HEK293 (cell line): Measurements from ENCODE around the gene RAB6A.
A peak's percentile ranks its signal among the peaks of the same experiment; 100 is the strongest.

Experiments used
- ATF2 ChIP-seq: fragments of 450-650 bp; formaldehyde crosslinking; IDR thresholded peaks from 2 replicates; pipeline ENCODE4 v1.5.1; 2016; ENCODE audit warnings: missing biosample characterization, missing genetic modification characterization, low read depth
- FEZF1 ChIP-seq: fragments of 450-650 bp; formaldehyde crosslinking; IDR thresholded peaks from 2 replicates; pipeline ENCODE4 v1.5.1; 2016; ENCODE audit warnings: missing biosample characterization, missing genetic modification characterization
- GLI2 ChIP-seq: fragments of 450-650 bp; formaldehyde crosslinking; IDR thresholded peaks from 2 replicates; pipeline ENCODE4; 2017; ENCODE audit warnings: missing biosample characterization, missing genetic modification characterization, low read depth, borderline replicate concordance
- KLF8 ChIP-seq: fragments of 450-650 bp; formaldehyde crosslinking; IDR thresholded peaks from 2 replicates; pipeline ENCODE4 v1.5.1; 2016; ENCODE audit warnings: missing biosample characterization, missing genetic modification characterization
- KLF9 ChIP-seq: fragments of 450-650 bp; formaldehyde crosslinking; IDR thresholded peaks from 2 replicates; pipeline ENCODE4 v1.5.1; 2016; ENCODE audit warnings: missing biosample characterization, missing genetic modification characterization, low read depth
- PRDM4 ChIP-seq: fragments of 450-650 bp; formaldehyde crosslinking; IDR thresholded peaks from 2 replicates; pipeline ENCODE4 v1.5.1; 2017; ENCODE audit warnings: missing biosample characterization, missing genetic modification characterization
- SP2 ChIP-seq: fragments of 450-650 bp; formaldehyde crosslinking; IDR thresholded peaks from 2 replicates; pipeline ENCODE4 v1.5.1; 2016; ENCODE audit warnings: missing biosample characterization, missing genetic modification characterization
- TRIM28 ChIP-seq: IDR thresholded peaks from 2 replicates; pipeline ENCODE4 v1.6.1; 2011; ENCODE audit warnings: low read length, control low read depth, borderline replicate concordance
- YY1 ChIP-seq: fragments of 450-650 bp; formaldehyde crosslinking; IDR thresholded peaks from 2 replicates; pipeline ENCODE4 v1.5.1; 2018; ENCODE audit warnings: missing biosample characterization, missing genetic modification characterization
- ZEB2 ChIP-seq: fragments of 450-650 bp; formaldehyde crosslinking; IDR thresholded peaks from 2 replicates; pipeline ENCODE4 v1.5.1; 2016; ENCODE audit warnings: missing biosample characterization, missing genetic modification characterization
- ZFHX2 ChIP-seq: fragments of 450-650 bp; formaldehyde crosslinking; conservative IDR thresholded peaks from 2 replicates; pipeline ENCODE4 v1.5.1; 2016; ENCODE audit warnings: missing biosample characterization, missing genetic modification characterization
- ZIC2 ChIP-seq: fragments of 450-650 bp; formaldehyde crosslinking; IDR thresholded peaks from 2 replicates; pipeline ENCODE4 v1.5.1; 2016; ENCODE audit warnings: missing biosample characterization, missing genetic modification characterization
- ZNF10 ChIP-seq: fragments of 450-650 bp; formaldehyde crosslinking; IDR thresholded peaks from 2 replicates; pipeline ENCODE4 v1.5.1; 2017; ENCODE audit warnings: missing biosample characterization, missing genetic modification characterization
- ZNF133 ChIP-seq: fragments of 450-650 bp; formaldehyde crosslinking; IDR thresholded peaks from 2 replicates; pipeline ENCODE4 v1.5.1; 2016; ENCODE audit warnings: missing biosample characterization, missing genetic modification characterization
- ZNF138 ChIP-seq: fragments of 450-650 bp; formaldehyde crosslinking; IDR thresholded peaks from 2 replicates; pipeline ENCODE4 v1.5.1; 2016; ENCODE audit warnings: missing biosample characterization, missing genetic modification characterization, borderline replicate concordance
- ZNF140 ChIP-seq: fragments of 450-650 bp; formaldehyde crosslinking; IDR thresholded peaks from 2 replicates; pipeline ENCODE4 v1.5.1; 2016; ENCODE audit warnings: missing biosample characterization, missing genetic modification characterization
- ZNF169 ChIP-seq: fragments of 450-650 bp; formaldehyde crosslinking; IDR thresholded peaks from 2 replicates; pipeline ENCODE4 v1.5.1; 2016; ENCODE audit warnings: missing biosample characterization, missing genetic modification characterization
- ZNF24 ChIP-seq: fragments of 450-650 bp; formaldehyde crosslinking; IDR thresholded peaks from 2 replicates; pipeline ENCODE4 v1.5.1; 2016; ENCODE audit warnings: missing biosample characterization, missing genetic modification characterization
- ZNF266 ChIP-seq: fragments of 450-650 bp; formaldehyde crosslinking; IDR thresholded peaks from 2 replicates; pipeline ENCODE4 v1.5.1; 2016; ENCODE audit warnings: missing biosample characterization, missing genetic modification characterization, low read depth
- ZNF274 ChIP-seq, 2 experiments: fragments of 200-500 bp in 1 of 2; fragments of 450-650 bp in 1 of 2; sonication (Bioruptor generic) in 1 of 2; formaldehyde crosslinking in 1 of 2; IDR thresholded peaks; 2 replicates each; pipeline versions ENCODE4 v1.5.1 to v1.6.1; 2014 to 2016; ENCODE audit warnings: borderline replicate concordance in 1 of 2, inconsistent platforms in 1 of 2, low read length in 1 of 2, missing biosample characterization in 1 of 2, missing genetic modification characterization in 1 of 2
- ZNF335 ChIP-seq: fragments of 450-650 bp; formaldehyde crosslinking; conservative IDR thresholded peaks from 2 replicates; pipeline ENCODE4 v1.5.1; 2016; ENCODE audit warnings: missing biosample characterization, missing genetic modification characterization
- ZNF398 ChIP-seq: fragments of 450-650 bp; formaldehyde crosslinking; IDR thresholded peaks from 2 replicates; pipeline ENCODE4 v1.5.1; 2017; ENCODE audit warnings: missing biosample characterization, missing genetic modification characterization
- ZNF423 ChIP-seq: fragments of 450-650 bp; formaldehyde crosslinking; IDR thresholded peaks from 2 replicates; pipeline ENCODE4 v1.5.1; 2016; ENCODE audit warnings: missing biosample characterization, missing genetic modification characterization
- ZNF501 ChIP-seq: fragments of 450-650 bp; formaldehyde crosslinking; IDR thresholded peaks from 2 replicates; pipeline ENCODE4 v1.5.1; 2016; ENCODE audit warnings: missing biosample characterization, missing genetic modification characterization
- ZNF530 ChIP-seq: fragments of 450-650 bp; formaldehyde crosslinking; IDR thresholded peaks from 2 replicates; pipeline ENCODE4 v1.5.1; 2016; ENCODE audit warnings: low read depth, missing biosample characterization, missing genetic modification characterization
- ZNF548 ChIP-seq: fragments of 450-650 bp; formaldehyde crosslinking; IDR thresholded peaks from 2 replicates; pipeline ENCODE4 v1.5.1; 2016; ENCODE audit warnings: missing biosample characterization, missing genetic modification characterization
- ZNF596 ChIP-seq: fragments of 450-650 bp; IDR thresholded peaks from 2 replicates; pipeline ENCODE4 v1.5.0; 2018; ENCODE audit warnings: missing biosample characterization, mild to moderate bottlenecking, missing genetic modification characterization, moderate library complexity
- ZNF610 ChIP-seq: fragments of 450-650 bp; formaldehyde crosslinking; IDR thresholded peaks from 2 replicates; pipeline ENCODE4 v1.5.1; 2016; ENCODE audit warnings: missing biosample characterization, missing genetic modification characterization, borderline replicate concordance
- ZNF660 ChIP-seq: fragments of 450-650 bp; IDR thresholded peaks from 2 replicates; pipeline ENCODE4 v1.5.1; 2018; ENCODE audit warnings: missing biosample characterization, mild to moderate bottlenecking, missing genetic modification characterization
- ZNF677 ChIP-seq: fragments of 450-650 bp; IDR thresholded peaks from 2 replicates; pipeline ENCODE4 v1.5.0; 2018; ENCODE audit warnings: missing biosample characterization, mild to moderate bottlenecking, missing genetic modification characterization, moderate library complexity
- ZNF704 ChIP-seq: fragments of 450-650 bp; formaldehyde crosslinking; IDR thresholded peaks from 2 replicates; pipeline ENCODE4 v1.5.1; 2016; ENCODE audit warnings: missing biosample characterization, missing genetic modification characterization
- ZNF768 ChIP-seq: fragments of 450-650 bp; formaldehyde crosslinking; IDR thresholded peaks from 2 replicates; pipeline ENCODE4 v1.5.1; 2018; ENCODE audit warnings: missing biosample characterization, mild to moderate bottlenecking, missing genetic modification characterization
- ZNF785 ChIP-seq: fragments of 450-650 bp; formaldehyde crosslinking; IDR thresholded peaks from 2 replicates; pipeline ENCODE4 v1.5.1; 2016; ENCODE audit warnings: missing biosample characterization, missing genetic modification characterization
- ZNF791 ChIP-seq: fragments of 450-650 bp; formaldehyde crosslinking; IDR thresholded peaks from 2 replicates; pipeline ENCODE4 v1.5.1; 2016; ENCODE audit warnings: missing biosample characterization, missing genetic modification characterization
- ZSCAN4 ChIP-seq: fragments of 450-650 bp; formaldehyde crosslinking; IDR thresholded peaks from 2 replicates; pipeline ENCODE4 v1.5.1; 2017; ENCODE audit warnings: missing biosample characterization, missing genetic modification characterization

RAB6A gene

GRCh38 chr11:73761403-73761945 lies 600 bp upstream of the RAB6A start (continued):
- no peak for TF ChIP-seq ZNF596 (tag by site-specific recombination)
- no peak for TF ChIP-seq ZNF791 (tag by site-specific recombination)
- TF ChIP-seq FEZF1 (tag by site-specific recombination), result no peak
- TF ChIP-seq ZNF138 (tag by site-specific recombination), result no peak
- TF ChIP-seq TRIM28, result no peak
- no peak for TF ChIP-seq ZNF501
- no peak for TF ChIP-seq SP2
- no peak for TF ChIP-seq ZNF133 (tag by site-specific recombination)
- no peak for TF ChIP-seq ZNF140 (tag by site-specific recombination)
- TF ChIP-seq ZNF274 (IDR thresholded peaks at IDR 0.05; ENCODE audit: low read length), result no peak
- no peak for TF ChIP-seq ZNF274 (tag by site-specific recombination; IDR thresholded peaks at IDR 0.05; ENCODE audit: borderline replicate concordance)
- no peak for TF ChIP-seq ZSCAN4 (tag by site-specific recombination)
- TF ChIP-seq YY1 (tag by site-specific recombination), result peak; percentile 92
- TF ChIP-seq PRDM4 (tag by site-specific recombination), result no peak
- peak; percentile 61 for TF ChIP-seq ZNF335
- TF ChIP-seq KLF9 (tag by site-specific recombination), result peak; percentile 62
- TF ChIP-seq ZNF423 (tag by site-specific recombination), result no peak
- no peak for TF ChIP-seq ZNF704 (tag by site-specific recombination)
- no peak for TF ChIP-seq ZIC2 (tag by site-specific recombination)
- no peak for TF ChIP-seq ZNF530 (tag by site-specific recombination)
- no peak for TF ChIP-seq ZNF677
- no peak for TF ChIP-seq ZNF266 (tag by site-specific recombination)
- no peak for TF ChIP-seq ZNF610 (tag by site-specific recombination)
- TF ChIP-seq GLI2 (tag by site-specific recombination), result no peak
- TF ChIP-seq ATF2, result no peak
- TF ChIP-seq ZNF768 (tag by site-specific recombination), result no peak
- peak; percentile 78 for TF ChIP-seq KLF8 (tag by site-specific recombination)
- TF ChIP-seq ZNF660 (tag by site-specific recombination), result no peak
- no peak for TF ChIP-seq ZEB2
- TF ChIP-seq ZNF24 (tag by site-specific recombination), result no peak
- no peak for TF ChIP-seq ZNF169 (tag by site-specific recombination)
- no peak for TF ChIP-seq ZNF10
- TF ChIP-seq ZNF548 (tag by site-specific recombination), result no peak
- TF ChIP-seq ZNF398 (tag by site-specific recombination), result no peak
- TF ChIP-seq ZFHX2, result 0 out of 2 replicates have a peak, but pooled peaks have one; percentile 3
- no peak for TF ChIP-seq ZNF785 (tag by site-specific recombination)
